ENCODE measurements around the gene CNTNAP2. TPM values are rescaled to one million over a fixed set of nuclear protein-coding genes. Genes with fewer than 3 reads are reported as not detected.

CNTNAP2 gene
- total and polyA plus RNA-seq, 9 donors: 8.3 to 18.8 (median 10.4) TPM

- Histone ChIP-seq H3K9me3 (replicated peaks; ENCODE audit: control insufficient read depth, low read depth, low read length) (no peaks in the 10 kb centered on the region), H3K4me1 (ENCODE audit: control insufficient read depth, insufficient read depth, low read length) (no peaks in the 10 kb centered on the region), H3K36me3 (ENCODE audit: control insufficient read depth, insufficient read depth, low read length) (no peaks in the 10 kb centered on the region), H3K4me3 (ENCODE audit: low read length) (no peak overlapping the region), H3K27me3 (ENCODE audit: control insufficient read depth, insufficient read depth, low read length) (no peaks in the 10 kb centered on the region), H3K27ac (ENCODE audit: low read length) (no peak overlapping the region)
- no peak for DNase-seq
- no CpG with 5 or more reads among the region's 2 CpGs for WGBS (ENCODE audit: insufficient coverage)
Observed at GRCh38 chr7:146670532-146670931, 553.9 kb downstream of the CNTNAP2 start.

- Histone ChIP-seq H3K9me3 (replicated peaks; ENCODE audit: control insufficient read depth, low read depth, low read length) (no peaks in the 10 kb centered on the region), H3K27me3 (ENCODE audit: control insufficient read depth, insufficient read depth, low read length) (no peaks in the 10 kb centered on the region), H3K27ac (ENCODE audit: low read length) (no peak overlapping the region), H3K4me1 (ENCODE audit: control insufficient read depth, insufficient read depth, low read length) (no peaks in the 10 kb centered on the region), H3K4me3 (ENCODE audit: low read length) (no peak overlapping the region), H3K36me3 (ENCODE audit: control insufficient read depth, insufficient read depth, low read length) (no peaks in the 10 kb centered on the region)
- no peak for DNase-seq
Observed at GRCh38 chr7:146681487-146681886, 564.9 kb downstream of the CNTNAP2 start.

GRCh38 chr7:146683439-146683838 lies 566.8 kb downstream of the CNTNAP2 start:
- Histone ChIP-seq H3K9me3 (replicated peaks; ENCODE audit: control insufficient read depth, low read depth, low read length) (no peaks in the 10 kb centered on the region), H3K4me3 (ENCODE audit: low read length) (no peak overlapping the region), H3K27ac (ENCODE audit: low read length) (no peak overlapping the region), H3K27me3 (ENCODE audit: control insufficient read depth, insufficient read depth, low read length) (no peaks in the 10 kb centered on the region), H3K4me1 (ENCODE audit: control insufficient read depth, insufficient read depth, low read length) (no peaks in the 10 kb centered on the region), H3K36me3 (ENCODE audit: control insufficient read depth, insufficient read depth, low read length) (no peaks in the 10 kb centered on the region)
- WGBS (ENCODE audit: insufficient coverage): no CpG with 5 or more reads among the region's 1 CpG
- no peak for DNase-seq

GRCh38 chr7:146690987-146691386 lies 574.4 kb downstream of the CNTNAP2 start:
- H3K27me3 ChIP-seq (ENCODE audit: control insufficient read depth, insufficient read depth, low read length): no peaks in the 10 kb centered on the region
- no CpG with 5 or more reads among the region's 3 CpGs for WGBS (ENCODE audit: insufficient coverage)

GRCh38 chr7:146698995-146699610 lies 582.5 kb downstream of the CNTNAP2 start:
- Histone ChIP-seq H3K9me3 (replicated peaks; ENCODE audit: control insufficient read depth, low read depth, low read length) (no peaks in the 10 kb centered on the region), H3K4me1 (ENCODE audit: control insufficient read depth, insufficient read depth, low read length) (no peaks in the 10 kb centered on the region), H3K36me3 (ENCODE audit: control insufficient read depth, insufficient read depth, low read length) (no peaks in the 10 kb centered on the region), H3K4me3 (ENCODE audit: low read length) (no peak overlapping the region), H3K27me3 (ENCODE audit: control insufficient read depth, insufficient read depth, low read length) (no peaks in the 10 kb centered on the region), H3K27ac (ENCODE audit: low read length) (no peak overlapping the region)
- no peak for DNase-seq
- no CpG with 5 or more reads among the region's 1 CpG for WGBS (ENCODE audit: insufficient coverage)

More at GRCh38 chr7:146690987-146691386, 574.4 kb downstream of the CNTNAP2 start:
- Histone ChIP-seq H3K36me3 (ENCODE audit: control insufficient read depth, insufficient read depth, low read length) (no peaks in the 10 kb centered on the region), H3K27ac (ENCODE audit: low read length) (no peak overlapping the region), H3K9me3 (replicated peaks; ENCODE audit: control insufficient read depth, low read depth, low read length) (no peaks in the 10 kb centered on the region), H3K4me3 (ENCODE audit: low read length) (no peak overlapping the region), H3K4me1 (ENCODE audit: control insufficient read depth, insufficient read depth, low read length) (no peaks in the 10 kb centered on the region)
- DNase-seq: no peak

- no CpG with 5 or more reads among the region's 1 CpG for WGBS (ENCODE audit: insufficient coverage)
- DNase-seq: no peak
- H3K36me3 ChIP-seq (ENCODE audit: control insufficient read depth, insufficient read depth, low read length): no peaks in the 10 kb centered on the region
- no peaks in the 10 kb centered on the region for H3K4me1 ChIP-seq (ENCODE audit: control insufficient read depth, insufficient read depth, low read length)
- H3K9me3 ChIP-seq (replicated peaks; ENCODE audit: control insufficient read depth, low read depth, low read length): no peaks in the 10 kb centered on the region
- H3K4me3 ChIP-seq (ENCODE audit: low read length): no peak overlapping the region
- no peaks in the 10 kb centered on the region for H3K27me3 ChIP-seq (ENCODE audit: control insufficient read depth, insufficient read depth, low read length)
- no peak overlapping the region for H3K27ac ChIP-seq (ENCODE audit: low read length)
Observed at GRCh38 chr7:146700015-146700560, 583.5 kb downstream of the CNTNAP2 start.

- DNase-seq: no peak
- no peaks in the 10 kb centered on the region for H3K4me1 ChIP-seq (ENCODE audit: control insufficient read depth, insufficient read depth, low read length)
- H3K27me3 ChIP-seq (ENCODE audit: control insufficient read depth, insufficient read depth, low read length): no peaks in the 10 kb centered on the region
- H3K4me3 ChIP-seq (ENCODE audit: low read length): no peak overlapping the region
- H3K36me3 ChIP-seq (ENCODE audit: control insufficient read depth, insufficient read depth, low read length): no peaks in the 10 kb centered on the region
- WGBS (ENCODE audit: insufficient coverage): no CpG with 5 or more reads among the region's 3 CpGs
- H3K27ac ChIP-seq (ENCODE audit: low read length): no peak overlapping the region
- H3K9me3 ChIP-seq (replicated peaks; ENCODE audit: control insufficient read depth, low read depth, low read length): no peaks in the 10 kb centered on the region
Observed at GRCh38 chr7:146701166-146701565, 584.6 kb downstream of the CNTNAP2 start.

- no peaks in the 10 kb centered on the region for H3K9me3 ChIP-seq (replicated peaks; ENCODE audit: control insufficient read depth, low read depth, low read length)
- H3K36me3 ChIP-seq (ENCODE audit: control insufficient read depth, insufficient read depth, low read length): no peaks in the 10 kb centered on the region
- H3K4me3 ChIP-seq (ENCODE audit: low read length): no peak overlapping the region
- H3K27me3 ChIP-seq (ENCODE audit: control insufficient read depth, insufficient read depth, low read length): no peaks in the 10 kb centered on the region
- no peak for DNase-seq
- no CpG with 5 or more reads among the region's 1 CpG for WGBS (ENCODE audit: insufficient coverage)
- no peak overlapping the region for H3K27ac ChIP-seq (ENCODE audit: low read length)
- H3K4me1 ChIP-seq (ENCODE audit: control insufficient read depth, insufficient read depth, low read length): no peaks in the 10 kb centered on the region
Observed at GRCh38 chr7:146702898-146703297, 586.3 kb downstream of the CNTNAP2 start.

- Histone ChIP-seq H3K27ac (ENCODE audit: low read length) (no peak overlapping the region), H3K4me3 (ENCODE audit: low read length) (no peak overlapping the region), H3K27me3 (ENCODE audit: control insufficient read depth, insufficient read depth, low read length) (no peaks in the 10 kb centered on the region), H3K9me3 (replicated peaks; ENCODE audit: control insufficient read depth, low read depth, low read length) (no peaks in the 10 kb centered on the region), H3K36me3 (ENCODE audit: control insufficient read depth, insufficient read depth, low read length) (no peaks in the 10 kb centered on the region), H3K4me1 (ENCODE audit: control insufficient read depth, insufficient read depth, low read length) (no peaks in the 10 kb centered on the region)
- 92% methylated on average over 3 of the region's 4 CpGs for WGBS (ENCODE audit: insufficient coverage)
- DNase-seq: no peak
Observed at GRCh38 chr7:146709451-146710027, 592.9 kb downstream of the CNTNAP2 start.

GRCh38 chr7:146713205-146713604 lies 596.6 kb downstream of the CNTNAP2 start:
- H3K4me1 ChIP-seq (ENCODE audit: control insufficient read depth, insufficient read depth, low read length): no peaks in the 10 kb centered on the region
- no peaks in the 10 kb centered on the region for H3K27me3 ChIP-seq (ENCODE audit: control insufficient read depth, insufficient read depth, low read length)
- no peaks in the 10 kb centered on the region for H3K36me3 ChIP-seq (ENCODE audit: control insufficient read depth, insufficient read depth, low read length)
- H3K4me3 ChIP-seq (ENCODE audit: low read length): no peak overlapping the region
- no CpG with 5 or more reads among the region's 1 CpG for WGBS (ENCODE audit: insufficient coverage)
- no peak for DNase-seq
- H3K9me3 ChIP-seq (replicated peaks; ENCODE audit: control insufficient read depth, low read depth, low read length): no peaks in the 10 kb centered on the region
- H3K27ac ChIP-seq (ENCODE audit: low read length): no peak overlapping the region
